Coronary artery (tissue), 2 donors: ENCODE results near the gene MLYCD.

Experiments
- DNase-seq: peaks from one replicate; pipeline ENCODE4 v3.0.0-alpha.2; 2017; ENCODE audit warnings: low spot score
- H3K27ac ChIP-seq, 2 donors: fragments of 200-600 bp; sonication (generic); one replicate each; pipeline ENCODE4 v1.5.1; 2016 to 2019
- H3K4me3 ChIP-seq: fragments of 200-600 bp; sonication (generic); 2 replicates; pipeline ENCODE4 v1.5.1; 2016; ENCODE audit warnings: mild to moderate bottlenecking, moderate library complexity
- TF ChIP-seq, protein P1 (sequence below): fragments of 200-600 bp; sonication (generic); IDR thresholded peaks from one replicate; pipeline ENCODE4 v1.5.1; 2019; ENCODE audit warnings: antibody characterized with exemption

Gene MLYCD

GRCh38 chr16:83886199-83886971 is 12.5 kb upstream of the MLYCD start:
- DNase-seq = no peak
- H3K27ac ChIP-seq = no peak overlapping the region
- TF ChIP-seq, protein P1, sequence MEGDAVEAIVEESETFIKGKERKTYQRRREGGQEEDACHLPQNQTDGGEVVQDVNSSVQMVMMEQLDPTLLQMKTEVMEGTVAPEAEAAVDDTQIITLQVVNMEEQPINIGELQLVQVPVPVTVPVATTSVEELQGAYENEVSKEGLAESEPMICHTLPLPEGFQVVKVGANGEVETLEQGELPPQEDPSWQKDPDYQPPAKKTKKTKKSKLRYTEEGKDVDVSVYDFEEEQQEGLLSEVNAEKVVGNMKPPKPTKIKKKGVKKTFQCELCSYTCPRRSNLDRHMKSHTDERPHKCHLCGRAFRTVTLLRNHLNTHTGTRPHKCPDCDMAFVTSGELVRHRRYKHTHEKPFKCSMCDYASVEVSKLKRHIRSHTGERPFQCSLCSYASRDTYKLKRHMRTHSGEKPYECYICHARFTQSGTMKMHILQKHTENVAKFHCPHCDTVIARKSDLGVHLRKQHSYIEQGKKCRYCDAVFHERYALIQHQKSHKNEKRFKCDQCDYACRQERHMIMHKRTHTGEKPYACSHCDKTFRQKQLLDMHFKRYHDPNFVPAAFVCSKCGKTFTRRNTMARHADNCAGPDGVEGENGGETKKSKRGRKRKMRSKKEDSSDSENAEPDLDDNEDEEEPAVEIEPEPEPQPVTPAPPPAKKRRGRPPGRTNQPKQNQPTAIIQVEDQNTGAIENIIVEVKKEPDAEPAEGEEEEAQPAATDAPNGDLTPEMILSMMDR = no peak
- no peak overlapping the region for H3K4me3 ChIP-seq

GRCh38 chr16:83887080-83887479 is 11.8 kb upstream of the MLYCD start:
- Histone ChIP-seq H3K4me3 (no peak overlapping the region), H3K27ac (no peak overlapping the region)
- TF ChIP-seq, protein P1 = no peak
- DNase-seq = no peak

DNA sequence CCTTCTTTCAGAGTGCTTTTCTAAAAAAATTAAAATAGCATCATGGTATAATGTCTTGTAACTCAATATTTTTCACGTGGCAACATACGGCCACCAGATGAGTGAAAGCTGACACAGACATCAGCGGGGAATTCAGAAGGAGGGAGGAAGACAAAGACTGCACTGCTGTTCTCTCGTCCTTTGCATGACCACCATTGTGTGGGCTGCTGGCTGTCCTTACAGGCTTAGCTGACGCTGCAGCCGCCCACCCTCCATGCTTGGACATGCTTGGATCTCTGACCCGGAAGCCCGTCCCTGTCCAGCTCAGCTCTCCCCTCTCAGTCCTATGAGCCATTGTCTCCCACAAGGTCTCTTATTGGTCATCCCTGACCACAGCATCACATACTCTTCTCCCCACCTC is 11.4 kb upstream of the MLYCD start:
- H3K27ac ChIP-seq = no peak overlapping the region

DNA sequence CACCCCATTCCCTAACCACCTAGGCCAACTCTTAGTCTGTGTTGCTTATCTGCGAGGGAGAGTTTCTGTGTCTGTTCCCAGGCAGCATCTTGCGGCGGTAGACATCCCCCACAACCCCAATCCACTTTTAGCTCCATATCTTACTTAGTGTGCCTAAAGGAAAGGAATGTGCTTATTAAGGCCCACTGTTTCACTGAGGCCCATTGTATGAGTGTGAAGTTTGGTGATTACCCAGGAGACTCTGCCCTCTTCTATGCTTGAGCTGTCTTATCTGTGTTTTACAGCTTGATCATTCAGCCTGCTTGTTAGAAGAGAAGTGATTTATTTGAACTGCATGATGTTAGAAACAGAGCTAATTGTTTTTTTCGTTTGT is 10.3 kb upstream of the MLYCD start:
- Histone ChIP-seq H3K27ac (no peak overlapping the region), H3K4me3 (no peak overlapping the region)
- no peak for DNase-seq
- TF ChIP-seq, protein P1 = no peak

More for the DNA sequence above, 11.4 kb upstream of the MLYCD start:
- no peak overlapping the region for H3K4me3 ChIP-seq
- no peak for DNase-seq
- TF ChIP-seq, protein P1 = no peak

- H3K27ac ChIP-seq = no peak overlapping the region
- TF ChIP-seq, protein P1 = no peak
- DNase-seq = no peak
These were observed 8.6 kb upstream of the MLYCD start for GRCh38 chr16:83890359-83890758.

GRCh38 chr16:83891742-83892141 is 7.2 kb upstream of the MLYCD start:
- DNase-seq = no peak
- TF ChIP-seq, protein P1 = no peak
- Histone ChIP-seq H3K27ac (no peak overlapping the region), H3K4me3 (no peak overlapping the region)

More at GRCh38 chr16:83890359-83890758, 8.6 kb upstream of the MLYCD start:
- no peak overlapping the region for H3K4me3 ChIP-seq

GRCh38 chr16:83895243-83895642 is 3.7 kb upstream of the MLYCD start:
- TF ChIP-seq, protein P1 = no peak

More at GRCh38 chr16:83895243-83895642, 3.7 kb upstream of the MLYCD start:
- no peak overlapping the region for H3K4me3 ChIP-seq
- no peak overlapping the region for H3K27ac ChIP-seq
- no peak for DNase-seq
